CD4-positive, alpha-beta memory T cell (primary cell): Measurements from ENCODE around the gene PDRG1. TPM values are rescaled to one million over a fixed set of nuclear protein-coding genes. Genes with fewer than 3 reads are reported as not detected.

Source experiments
- polyA plus RNA-seq, 2 donors: library from polyadenylated mRNA; unstranded; fragments of 300-500 nt; fragmentation: Illumina TruSeq; gene quantifications; one replicate each; pipeline ENCODE4 v1.2.3, GENCODE V29; 2021
- total RNA-seq, 2 experiments: library from RNA; stranded (reverse); gene quantifications; one replicate each; pipeline ENCODE4 v1.2.3, GENCODE V29; 2021

The PDRG1 gene
- total and polyA plus RNA-seq, 4 experiments from 2014 or later, result 12.6 to 16.8 (median 13.2) TPM

Other genes starting within 250 kb of the PDRG1 start
- gene BCL2L1, start 229.2 kb downstream of the PDRG1 start, total RNA-seq, result 10 to 100 TPM; 20.3 to 20.8 TPM
- gene BCL2L1, start 229.2 kb downstream of the PDRG1 start, polyA plus RNA-seq, result 10 to 100 TPM; 22.8 to 26.1 TPM
- gene TPX2, start 212.8 kb downstream of the PDRG1 start, total RNA-seq, result under 1 TPM; 0.30 to 0.44 TPM
- gene TPX2, start 212.8 kb downstream of the PDRG1 start, polyA plus RNA-seq, result under 1 TPM; 0.76 to 0.85 TPM
- not detected for gene MYLK2, start 132.7 kb downstream of the PDRG1 start, total RNA-seq
- gene MYLK2, start 132.7 kb downstream of the PDRG1 start, polyA plus RNA-seq, result not detected
- not detected for gene FOXS1, start 106.4 kb downstream of the PDRG1 start, total RNA-seq
- not detected for gene FOXS1, start 106.4 kb downstream of the PDRG1 start, polyA plus RNA-seq
- not detected for gene DUSP15, start 81.5 kb downstream of the PDRG1 start, total RNA-seq
- gene DUSP15, start 81.5 kb downstream of the PDRG1 start, polyA plus RNA-seq, result not detected
- not detected for gene TTLL9, start 81.4 kb downstream of the PDRG1 start, total RNA-seq
- gene TTLL9, start 81.4 kb downstream of the PDRG1 start, polyA plus RNA-seq, result under 1 TPM in 1 of 2 donors, not detected in 1; 0.25 TPM
- not detected for gene XKR7, start 16.1 kb upstream of the PDRG1 start, total RNA-seq
- gene XKR7, start 16.1 kb upstream of the PDRG1 start, polyA plus RNA-seq, result not detected
- not detected for gene CCM2L, start 58.4 kb upstream of the PDRG1 start, total RNA-seq
- not detected for gene CCM2L, start 58.4 kb upstream of the PDRG1 start, polyA plus RNA-seq
- 1 to 10 TPM; 1.0 to 1.3 TPM for gene HCK, start 100.2 kb upstream of the PDRG1 start, total RNA-seq
- gene HCK, start 100.2 kb upstream of the PDRG1 start, polyA plus RNA-seq, result under 1 TPM; 0.09 to 0.48 TPM
- gene TM9SF4, start 157.7 kb upstream of the PDRG1 start, total RNA-seq, result 10 to 100 TPM; 36.4 to 40.7 TPM
- gene TM9SF4, start 157.7 kb upstream of the PDRG1 start, polyA plus RNA-seq, result 10 to 100 TPM; 33.4 to 37.0 TPM